Measurements from ENCODE around the gene NEDD4L.
"Not testable (repeated sequence)": the region's sequence is repeated elsewhere in the genome, so short reads cannot be mapped to it uniquely, and the experiment has no call there.

Gene NEDD4L

DNA sequence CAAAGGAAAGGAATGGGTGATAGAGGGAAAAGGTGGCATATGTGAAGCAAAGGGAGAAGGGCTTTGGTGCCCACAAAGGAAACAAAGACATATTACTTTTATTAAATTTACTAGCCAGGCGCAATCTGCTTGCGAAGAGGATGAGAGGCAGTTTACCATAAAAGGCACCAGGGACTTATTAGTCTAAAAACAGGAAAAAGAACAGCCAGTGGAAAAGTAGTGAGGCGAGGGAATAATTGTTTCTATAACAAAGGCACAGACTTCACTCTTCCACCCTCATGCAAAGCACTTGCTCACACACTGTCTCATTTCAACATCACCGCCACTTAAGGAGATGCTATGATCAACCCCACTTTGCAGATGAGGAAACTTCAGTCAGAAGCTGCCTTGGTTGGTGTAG, 374.3 kb downstream of the NEDD4L start:
- no peak for DNase-seq (ENCODE audit: low spot score)

DNA sequence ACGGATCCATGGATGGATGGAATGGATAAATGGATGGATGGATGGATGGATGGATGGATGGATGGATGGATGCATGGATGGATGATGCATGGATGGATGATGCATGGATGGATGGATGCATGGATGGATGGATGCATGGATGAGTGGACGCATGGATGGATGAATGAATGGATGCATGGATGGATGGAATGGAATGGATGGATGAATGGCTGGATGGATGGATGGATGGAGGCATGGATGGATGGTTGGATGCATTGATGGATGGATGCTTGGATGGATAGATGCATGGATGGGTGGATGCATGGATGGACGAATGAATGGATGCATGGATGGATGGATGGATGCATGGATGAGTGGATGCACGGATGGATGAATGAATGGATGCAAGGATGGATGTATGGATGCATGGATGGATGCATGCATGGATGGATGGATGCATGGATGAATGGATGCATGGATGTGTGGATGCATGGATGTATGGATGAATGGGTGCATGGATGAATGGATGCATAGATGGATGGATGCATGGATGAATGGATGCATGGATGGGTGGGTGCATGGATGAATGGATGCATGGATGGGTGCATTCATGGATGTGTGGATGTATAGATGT, 375.7 kb downstream of the NEDD4L start:
- DNase-seq (ENCODE audit: low spot score), result no peak

DNA sequence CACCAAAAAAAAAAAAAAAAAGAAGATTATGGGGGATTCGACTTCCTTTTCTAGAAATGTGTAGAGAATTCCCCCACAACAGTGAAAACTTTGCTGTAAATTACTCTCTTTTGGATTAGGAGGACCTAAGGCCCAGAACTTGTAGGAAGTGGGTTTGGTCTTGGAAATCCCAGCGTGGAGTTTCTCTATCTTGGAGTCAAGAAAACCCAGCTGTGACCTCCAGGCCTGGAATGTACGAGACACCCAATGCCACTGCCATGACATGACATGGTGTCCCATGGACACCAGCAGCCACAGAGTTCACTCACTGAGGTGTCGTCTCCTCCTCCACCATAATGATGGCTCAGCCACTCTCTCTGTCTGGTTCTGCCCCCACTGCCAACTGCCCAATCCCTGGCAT, 382.6 kb downstream of the NEDD4L start:
- no peak for DNase-seq (ENCODE audit: low spot score)

DNA sequence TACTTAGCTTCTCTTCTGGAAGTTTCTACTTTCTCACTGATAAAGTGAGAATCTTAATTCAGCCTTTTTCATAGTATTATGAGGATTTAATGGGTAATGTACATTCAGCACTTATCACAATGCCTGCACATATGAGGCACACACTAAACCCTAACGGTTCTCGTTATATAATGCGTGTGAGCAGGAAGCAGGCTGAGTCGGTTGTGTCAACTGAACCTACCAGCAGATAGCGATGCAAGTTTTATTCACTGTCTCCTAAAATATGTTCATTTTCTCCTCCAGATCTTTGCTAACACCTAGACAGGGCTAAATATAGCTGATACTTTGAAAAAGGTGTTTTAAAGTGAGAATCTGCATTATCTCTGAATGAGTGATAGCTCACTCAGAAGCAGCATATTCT, 383.3 kb downstream of the NEDD4L start:
- DNase-seq (ENCODE audit: low spot score), result no peak

DNA sequence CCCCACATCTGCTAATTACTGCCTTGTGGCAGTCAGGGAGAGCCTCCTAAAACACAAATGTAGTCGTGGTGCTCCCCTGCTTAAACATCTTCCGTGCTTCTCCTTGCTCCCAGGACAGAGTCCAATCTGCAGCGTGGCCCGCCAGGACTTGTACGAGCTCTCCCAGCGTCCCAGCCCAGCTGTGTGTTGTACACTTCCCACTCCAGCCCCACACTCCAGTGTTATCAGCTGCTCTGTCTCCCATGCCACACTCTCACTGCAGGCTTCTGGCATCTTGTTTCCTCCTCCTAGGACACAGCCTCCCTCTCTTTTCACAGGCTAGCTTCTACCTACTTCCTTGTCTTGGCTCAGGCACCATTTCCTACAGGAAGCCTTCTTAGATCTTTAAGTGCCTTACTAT, 385.4 kb downstream of the NEDD4L start:
- no peak for DNase-seq (ENCODE audit: low spot score)

DNA sequence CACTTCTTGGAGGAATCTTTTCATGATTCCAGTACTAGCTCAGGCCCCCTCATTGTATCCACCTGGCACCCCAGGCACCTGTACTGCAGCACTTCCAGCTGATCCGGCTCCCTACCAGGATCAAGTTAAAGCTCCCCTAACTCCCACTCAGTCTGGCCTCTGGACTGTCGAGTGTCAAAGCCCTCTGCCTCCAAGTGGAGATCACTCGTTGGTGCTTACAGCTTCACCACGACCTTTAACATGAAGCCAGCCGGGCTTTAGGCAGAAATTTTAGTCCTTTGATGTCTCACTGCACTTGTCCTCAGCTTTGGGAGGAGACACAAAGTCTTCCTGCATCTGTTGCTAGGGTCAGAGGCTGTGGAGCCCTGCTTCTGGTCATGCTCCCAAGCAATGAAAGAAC, 387.2 kb downstream of the NEDD4L start:
- DNase-seq (ENCODE audit: low spot score), result no peak

DNA sequence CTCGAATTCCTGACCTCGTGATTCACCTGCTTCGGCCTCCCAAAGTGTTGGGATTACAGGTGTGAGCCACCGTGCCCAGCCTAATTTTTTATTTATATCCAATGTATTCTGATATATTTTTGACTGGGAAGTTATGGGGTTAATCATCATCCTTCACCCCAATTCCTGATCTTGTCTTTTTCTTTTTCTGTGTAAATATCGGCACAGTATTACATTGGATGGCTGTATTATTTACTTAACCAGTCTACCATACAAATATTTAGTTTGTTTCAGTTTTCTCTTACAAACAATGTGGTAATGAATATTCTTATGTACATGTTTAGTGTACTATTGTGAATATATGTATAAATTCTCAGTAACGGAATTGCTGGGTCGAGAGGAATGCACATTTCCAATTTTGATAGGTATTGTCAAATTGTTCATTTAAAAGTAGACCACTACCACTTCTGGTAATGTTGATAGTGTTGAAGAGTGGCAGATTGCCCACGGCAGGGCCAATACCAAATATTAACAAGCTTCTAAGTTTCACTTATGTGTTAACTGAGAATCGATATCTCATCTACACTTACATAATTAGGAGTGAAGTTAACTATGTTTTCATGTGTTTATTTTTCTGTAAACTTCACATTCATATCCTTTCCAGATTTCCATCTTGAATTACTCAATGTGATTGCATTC, 388.2 kb downstream of the NEDD4L start:
- DNase-seq (ENCODE audit: low spot score), result no peak

DNA sequence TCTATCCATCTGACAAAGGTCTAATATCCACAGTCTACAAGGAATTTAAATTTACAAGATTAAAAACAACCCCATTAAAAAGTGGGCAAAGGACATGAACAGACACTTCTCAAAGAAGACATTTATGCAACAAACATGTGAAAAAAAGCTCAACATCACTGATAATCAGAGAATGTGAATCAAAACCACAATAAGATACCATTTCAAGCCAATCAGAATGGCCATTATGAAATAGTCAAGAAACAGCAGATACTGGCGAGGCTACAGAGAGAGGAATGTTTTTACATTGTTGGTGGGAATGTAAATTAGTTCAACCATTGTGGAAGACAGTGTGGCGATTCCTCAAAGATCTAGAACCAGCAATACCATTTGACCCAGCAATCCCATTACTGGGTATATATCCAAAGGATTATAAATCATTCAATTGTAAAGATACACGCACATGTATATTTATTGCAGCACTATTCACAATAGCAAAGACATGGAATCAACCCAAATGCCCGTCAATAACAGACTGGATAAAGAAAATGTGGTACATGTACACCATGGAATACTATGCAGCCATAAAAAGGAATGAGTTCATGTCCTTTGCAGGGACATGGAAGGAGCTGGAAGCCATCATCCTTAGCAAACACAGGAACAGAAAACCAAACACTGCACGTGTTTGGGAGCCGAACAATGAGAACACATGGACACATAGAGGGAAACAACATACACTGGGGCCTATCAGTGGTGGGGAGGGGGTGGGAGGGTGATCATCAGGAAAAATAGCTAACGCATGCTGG, 391.4 kb downstream of the NEDD4L start:
- not testable (repeated sequence) for DNase-seq (ENCODE audit: low spot score)

DNA sequence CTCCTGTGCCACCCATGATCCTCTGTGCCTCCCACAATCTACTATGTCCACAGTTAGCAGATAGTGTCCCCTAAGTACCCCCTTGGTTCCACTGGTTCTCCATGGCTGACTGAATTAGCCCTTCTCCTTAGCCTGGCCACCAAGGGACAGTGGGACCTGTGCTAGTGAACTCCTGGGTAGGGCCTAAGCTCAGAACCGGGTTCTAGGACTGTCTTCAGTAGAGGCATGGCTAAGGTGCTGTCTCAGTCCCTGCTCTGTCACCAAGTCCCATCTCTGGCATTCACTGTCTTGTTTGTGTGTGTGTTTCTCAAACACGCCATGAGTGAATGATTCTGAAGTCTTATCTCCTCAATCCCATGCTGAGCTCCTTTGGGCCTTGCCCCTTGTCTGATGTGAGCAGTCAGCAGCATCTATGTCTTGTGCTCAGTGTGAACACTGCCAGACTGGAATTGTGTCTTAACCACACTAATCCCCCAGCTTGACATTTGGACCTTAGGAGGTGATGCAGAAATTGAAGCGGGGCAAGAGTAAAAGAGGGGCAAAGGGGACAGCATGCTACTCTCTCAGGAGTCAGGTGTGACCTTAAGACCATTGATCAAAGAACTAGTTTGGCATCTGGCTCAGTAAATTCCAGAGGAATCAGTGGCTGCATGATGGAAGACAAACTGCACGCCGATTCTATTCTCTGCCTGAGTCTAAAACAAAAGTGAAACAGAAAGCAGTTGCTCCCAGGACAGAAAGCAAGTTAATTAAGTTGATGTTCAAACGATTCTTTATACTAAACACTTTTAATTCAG, 394.3 kb downstream of the NEDD4L start:
- DNase-seq (ENCODE audit: low spot score), result peak; percentile 4

DNA sequence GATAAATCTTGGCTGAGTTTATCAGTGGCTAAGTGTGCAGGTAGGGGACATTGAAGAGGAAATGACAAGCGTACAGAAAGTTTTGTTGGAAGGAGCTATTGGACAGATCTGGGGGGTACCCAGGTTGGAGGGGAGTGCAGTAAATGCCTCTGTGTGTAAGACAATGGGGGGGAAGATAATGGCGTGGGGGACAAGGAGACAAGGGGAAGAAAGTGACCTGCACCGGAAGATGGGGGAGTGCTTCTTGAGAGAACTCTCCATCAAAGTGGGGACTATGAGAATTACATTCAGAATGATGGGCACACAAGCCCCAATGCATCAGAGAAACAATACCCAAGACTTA, 394.9 kb downstream of the NEDD4L start:
- DNase-seq (ENCODE audit: low spot score), result no peak

DNA sequence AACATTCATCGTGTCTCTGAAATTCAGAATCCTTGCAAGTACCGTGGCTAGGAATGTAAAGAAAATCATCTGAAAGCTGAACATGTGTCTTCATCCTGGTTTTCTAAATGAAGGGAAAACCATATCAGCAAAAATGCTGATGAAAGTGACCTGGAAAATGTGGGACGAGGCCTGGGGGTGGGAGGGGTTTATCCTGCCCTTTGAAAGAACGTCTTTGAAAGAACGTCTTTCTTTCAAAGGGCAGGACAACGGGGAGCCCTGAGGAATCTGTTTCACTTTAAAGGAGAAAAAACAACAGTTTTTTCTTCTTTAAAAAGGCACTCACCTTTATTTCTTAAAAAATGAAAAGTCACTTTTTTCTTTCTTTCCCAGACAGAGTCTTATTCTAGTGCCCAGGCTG, 399.6 kb downstream of the NEDD4L start:
- no peak for DNase-seq (ENCODE audit: low spot score)

DNA sequence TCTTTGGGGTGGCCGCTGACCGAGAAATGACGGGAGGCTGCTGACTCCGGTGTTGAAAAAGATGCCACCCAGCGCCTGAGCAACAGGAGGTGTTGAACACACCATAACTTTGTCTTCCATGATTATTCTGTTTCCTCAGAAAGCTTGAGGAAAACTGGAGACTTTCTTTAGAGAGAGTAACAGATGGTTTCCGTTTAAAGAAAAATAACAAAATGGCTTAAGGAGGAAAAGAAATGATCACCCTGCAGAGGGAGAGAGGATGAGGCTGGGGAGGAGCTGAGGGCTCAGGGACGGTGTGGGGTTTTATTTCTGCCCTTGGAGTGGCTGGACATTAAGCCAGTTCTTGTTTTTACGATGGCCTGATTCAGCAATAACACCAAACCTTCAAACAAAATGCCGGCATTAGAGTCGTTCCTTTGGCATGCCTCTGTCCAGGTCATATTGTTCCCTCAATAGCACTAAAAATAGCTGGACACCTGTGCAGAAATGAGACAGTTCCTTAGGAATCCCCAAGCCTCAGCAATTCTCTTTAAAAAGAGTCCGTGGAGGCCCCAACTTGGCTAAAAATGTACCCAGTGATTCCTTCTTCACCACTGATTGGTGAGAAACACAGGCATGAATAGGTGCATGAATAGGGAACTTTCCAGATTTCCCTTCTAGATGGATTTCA, 402.5 kb downstream of the NEDD4L start:
- no peak for DNase-seq (ENCODE audit: low spot score)

DNA sequence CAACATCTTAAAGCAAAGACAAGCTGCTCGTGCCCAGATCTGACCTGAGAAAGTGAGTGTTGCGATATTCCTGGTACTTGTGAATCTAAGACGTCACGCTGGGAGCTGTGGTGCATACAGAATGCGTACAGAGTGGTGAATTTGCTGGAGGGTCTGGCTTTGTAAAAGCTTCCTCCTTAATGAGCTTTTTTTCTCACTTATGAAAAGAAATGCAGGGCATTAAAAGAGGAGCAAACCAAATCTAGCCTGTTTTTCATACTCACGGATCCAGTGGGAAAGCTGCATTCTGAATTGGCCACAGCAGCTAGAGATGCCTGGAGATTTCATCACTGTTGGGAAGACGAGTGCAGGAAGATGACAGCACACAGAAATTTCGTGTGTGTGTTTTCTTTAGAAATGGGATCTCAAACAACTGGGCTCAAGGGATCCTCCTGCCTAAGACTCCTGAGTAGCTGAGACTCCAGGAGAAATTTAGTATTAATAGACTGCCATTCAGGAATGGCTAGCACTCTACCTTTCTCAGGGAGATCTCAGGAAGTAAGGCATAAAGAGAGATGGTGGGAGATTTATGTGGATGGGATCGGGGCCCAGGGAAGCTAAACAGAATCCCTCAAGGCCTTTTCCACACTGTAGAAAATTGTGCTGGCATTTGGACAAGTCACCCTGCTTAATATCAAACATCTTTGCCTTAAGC, 403.5 kb downstream of the NEDD4L start:
- no peak for DNase-seq (ENCODE audit: low spot score)

DNA sequence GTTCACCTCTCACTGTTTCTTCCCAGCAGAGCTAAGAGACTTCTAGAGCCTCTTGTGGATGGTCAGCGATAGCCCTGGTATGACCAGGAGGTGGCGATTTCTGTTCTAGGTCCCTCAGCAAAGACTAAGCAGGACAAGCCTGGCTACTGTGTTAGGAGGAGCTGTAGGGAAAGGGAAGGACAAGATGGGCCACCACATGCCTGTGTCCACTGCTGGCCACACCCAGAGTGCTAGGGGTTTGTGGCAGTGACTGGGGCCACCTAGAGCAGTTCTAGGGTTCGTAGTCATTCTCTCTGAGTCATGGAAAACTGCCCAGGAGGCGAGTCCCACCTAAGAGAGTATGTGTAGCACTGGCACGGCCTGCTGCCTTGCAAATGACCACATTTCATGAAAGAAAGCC, 405.4 kb downstream of the NEDD4L start:
- DNase-seq (ENCODE audit: low spot score), result no peak
